ENCODE measurements around the gene CACHD1.

GRCh38 chr1:64474133-64474532 lies 4.2 kb downstream of the CACHD1 start:
- TF ChIP-seq, protein P1, sequence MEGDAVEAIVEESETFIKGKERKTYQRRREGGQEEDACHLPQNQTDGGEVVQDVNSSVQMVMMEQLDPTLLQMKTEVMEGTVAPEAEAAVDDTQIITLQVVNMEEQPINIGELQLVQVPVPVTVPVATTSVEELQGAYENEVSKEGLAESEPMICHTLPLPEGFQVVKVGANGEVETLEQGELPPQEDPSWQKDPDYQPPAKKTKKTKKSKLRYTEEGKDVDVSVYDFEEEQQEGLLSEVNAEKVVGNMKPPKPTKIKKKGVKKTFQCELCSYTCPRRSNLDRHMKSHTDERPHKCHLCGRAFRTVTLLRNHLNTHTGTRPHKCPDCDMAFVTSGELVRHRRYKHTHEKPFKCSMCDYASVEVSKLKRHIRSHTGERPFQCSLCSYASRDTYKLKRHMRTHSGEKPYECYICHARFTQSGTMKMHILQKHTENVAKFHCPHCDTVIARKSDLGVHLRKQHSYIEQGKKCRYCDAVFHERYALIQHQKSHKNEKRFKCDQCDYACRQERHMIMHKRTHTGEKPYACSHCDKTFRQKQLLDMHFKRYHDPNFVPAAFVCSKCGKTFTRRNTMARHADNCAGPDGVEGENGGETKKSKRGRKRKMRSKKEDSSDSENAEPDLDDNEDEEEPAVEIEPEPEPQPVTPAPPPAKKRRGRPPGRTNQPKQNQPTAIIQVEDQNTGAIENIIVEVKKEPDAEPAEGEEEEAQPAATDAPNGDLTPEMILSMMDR (IDR thresholded peaks at IDR 0.05 in 4 of 5, conservative IDR thresholded peaks at IDR 0.05 in 1 of 5): no peak
- no peak for TF ChIP-seq POLR2A (IDR thresholded peaks at IDR 0.05)

Measured in gastrocnemius medialis (tissue), 4 donors.